HEK293 (cell line): Measurements from ENCODE around the gene SYNJ2.

Source experiments
- BCL11A ChIP-seq: fragments of 450-650 bp; formaldehyde crosslinking; IDR thresholded peaks from 2 replicates; pipeline ENCODE4 v1.5.1; 2016; ENCODE audit warnings: low read depth, missing biosample characterization, missing genetic modification characterization
- FEZF1 ChIP-seq: fragments of 450-650 bp; formaldehyde crosslinking; IDR thresholded peaks from 2 replicates; pipeline ENCODE4 v1.5.1; 2016; ENCODE audit warnings: missing biosample characterization, missing genetic modification characterization
- GFI1B ChIP-seq: fragments of 450-650 bp; formaldehyde crosslinking; IDR thresholded peaks from 2 replicates; pipeline ENCODE4 v1.5.1; 2016; ENCODE audit warnings: missing biosample characterization, missing genetic modification characterization
- IKZF3 ChIP-seq: fragments of 450-650 bp; IDR thresholded peaks from 2 replicates; pipeline ENCODE4 v1.5.0; 2018; ENCODE audit warnings: missing biosample characterization, mild to moderate bottlenecking, missing genetic modification characterization, moderate library complexity
- KLF1 ChIP-seq: fragments of 450-650 bp; formaldehyde crosslinking; IDR thresholded peaks from 2 replicates; pipeline ENCODE4 v1.5.1; 2016; ENCODE audit warnings: missing biosample characterization, missing genetic modification characterization
- PRDM1 ChIP-seq: fragments of 450-650 bp; formaldehyde crosslinking; IDR thresholded peaks from 2 replicates; pipeline ENCODE4; 2016; ENCODE audit warnings: missing biosample characterization, missing genetic modification characterization
- ZBTB20 ChIP-seq: fragments of 450-650 bp; formaldehyde crosslinking; IDR thresholded peaks from 2 replicates; pipeline ENCODE4 v1.5.1; 2016; ENCODE audit warnings: missing biosample characterization, missing genetic modification characterization
- ZBTB21 ChIP-seq: fragments of 450-650 bp; formaldehyde crosslinking; IDR thresholded peaks from 2 replicates; pipeline ENCODE4 v1.5.1; 2017; ENCODE audit warnings: missing biosample characterization, missing genetic modification characterization
- ZIC2 ChIP-seq: fragments of 450-650 bp; formaldehyde crosslinking; IDR thresholded peaks from 2 replicates; pipeline ENCODE4 v1.5.1; 2016; ENCODE audit warnings: missing biosample characterization, missing genetic modification characterization
- ZNF174 ChIP-seq: fragments of 450-650 bp; formaldehyde crosslinking; IDR thresholded peaks from 2 replicates; pipeline ENCODE4 v1.5.0; 2017; ENCODE audit warnings: missing biosample characterization, mild to moderate bottlenecking, missing genetic modification characterization
- ZNF23 ChIP-seq: fragments of 450-650 bp; formaldehyde crosslinking; IDR thresholded peaks from 2 replicates; pipeline ENCODE4 v1.5.1; 2016; ENCODE audit warnings: missing biosample characterization, missing genetic modification characterization, borderline replicate concordance
- ZNF248 ChIP-seq: fragments of 450-650 bp; formaldehyde crosslinking; IDR thresholded peaks from 2 replicates; pipeline ENCODE4 v1.5.1; 2017; ENCODE audit warnings: missing biosample characterization, missing genetic modification characterization
- ZNF37A ChIP-seq: fragments of 450-650 bp; IDR thresholded peaks from 2 replicates; pipeline ENCODE4 v1.5.1; 2018; ENCODE audit warnings: missing biosample characterization, missing genetic modification characterization
- ZNF549 ChIP-seq: fragments of 450-650 bp; IDR thresholded peaks from 2 replicates; pipeline ENCODE4 v1.5.1; 2018; ENCODE audit warnings: missing biosample characterization, missing genetic modification characterization, mild to moderate bottlenecking, inconsistent platforms, moderate library complexity
- ZNF555 ChIP-seq: fragments of 450-650 bp; formaldehyde crosslinking; conservative IDR thresholded peaks from 2 replicates; pipeline ENCODE4 v1.5.1; 2017; ENCODE audit warnings: missing biosample characterization, mild to moderate bottlenecking, missing genetic modification characterization, inconsistent platforms
- ZNF561 ChIP-seq: fragments of 450-650 bp; IDR thresholded peaks from 2 replicates; pipeline ENCODE4 v1.5.1; 2018; ENCODE audit warnings: missing biosample characterization, missing genetic modification characterization, borderline replicate concordance
- ZNF624 ChIP-seq: fragments of 450-650 bp; formaldehyde crosslinking; IDR thresholded peaks from 2 replicates; pipeline ENCODE4 v1.5.1; 2017; ENCODE audit warnings: missing biosample characterization, missing genetic modification characterization
- ZNF677 ChIP-seq: fragments of 450-650 bp; IDR thresholded peaks from 2 replicates; pipeline ENCODE4 v1.5.0; 2018; ENCODE audit warnings: missing biosample characterization, mild to moderate bottlenecking, missing genetic modification characterization, moderate library complexity
- ZNF791 ChIP-seq: fragments of 450-650 bp; formaldehyde crosslinking; IDR thresholded peaks from 2 replicates; pipeline ENCODE4 v1.5.1; 2016; ENCODE audit warnings: missing biosample characterization, missing genetic modification characterization
- TF ChIP-seq, protein P1 (sequence below): fragments of 450-650 bp; formaldehyde crosslinking; IDR thresholded peaks from 2 replicates; pipeline ENCODE4 v1.5.1; 2017; ENCODE audit warnings: missing biosample characterization, missing genetic modification characterization
- TF ChIP-seq, protein P2 (sequence below): fragments of 450-650 bp; formaldehyde crosslinking; IDR thresholded peaks from 2 replicates; pipeline ENCODE4 v1.5.1; 2016; ENCODE audit warnings: missing biosample characterization, missing genetic modification characterization
- TF ChIP-seq, protein P3 (sequence below): fragments of 450-650 bp; formaldehyde crosslinking; IDR thresholded peaks from 2 replicates; pipeline ENCODE4 v1.5.1; 2016; ENCODE audit warnings: missing biosample characterization, missing genetic modification characterization
- TF ChIP-seq, protein P4 (sequence below): fragments of 450-650 bp; formaldehyde crosslinking; IDR thresholded peaks from 2 replicates; pipeline ENCODE4 v1.5.1; 2017; ENCODE audit warnings: missing biosample characterization, mild to moderate bottlenecking, missing genetic modification characterization, moderate library complexity
- TF ChIP-seq, protein P5 (sequence below): fragments of 450-650 bp; formaldehyde crosslinking; IDR thresholded peaks from 2 replicates; pipeline ENCODE4 v1.5.1; 2016; ENCODE audit warnings: missing biosample characterization, missing genetic modification characterization, borderline replicate concordance
- TF ChIP-seq, protein P6 (sequence below): fragments of 450-650 bp; formaldehyde crosslinking; IDR thresholded peaks from 2 replicates; pipeline ENCODE4 v1.5.1; 2016; ENCODE audit warnings: missing biosample characterization, missing genetic modification characterization
- TF ChIP-seq, protein P7 (sequence below): fragments of 450-650 bp; formaldehyde crosslinking; IDR thresholded peaks from 2 replicates; pipeline ENCODE4 v1.5.1; 2017; ENCODE audit warnings: missing biosample characterization, missing genetic modification characterization

Gene SYNJ2

DNA sequence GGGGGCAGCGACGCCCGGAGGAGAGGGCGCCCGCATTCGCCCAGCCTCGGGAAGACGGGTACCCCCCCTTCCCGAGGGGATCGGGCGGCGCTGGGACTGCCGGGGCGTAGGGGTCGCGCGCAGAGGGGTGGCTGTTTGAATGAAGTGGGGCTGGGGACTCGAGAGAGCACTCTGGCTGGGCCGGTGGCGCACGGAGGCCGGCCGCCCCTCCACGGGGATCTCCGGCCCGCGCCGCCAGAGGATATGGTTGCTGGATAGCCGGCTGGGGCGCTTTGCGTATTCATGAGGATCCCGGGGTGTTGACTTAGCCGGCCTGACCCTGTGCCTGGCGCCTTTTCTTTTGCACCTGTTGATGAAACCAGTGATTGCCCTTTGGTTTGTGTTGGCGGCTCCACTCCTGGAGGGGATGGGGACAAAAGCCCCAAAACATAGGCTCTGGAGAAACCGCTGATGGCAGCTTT lies 469 bp downstream of the SYNJ2 start (continued):
- TF ChIP-seq, protein P1, sequence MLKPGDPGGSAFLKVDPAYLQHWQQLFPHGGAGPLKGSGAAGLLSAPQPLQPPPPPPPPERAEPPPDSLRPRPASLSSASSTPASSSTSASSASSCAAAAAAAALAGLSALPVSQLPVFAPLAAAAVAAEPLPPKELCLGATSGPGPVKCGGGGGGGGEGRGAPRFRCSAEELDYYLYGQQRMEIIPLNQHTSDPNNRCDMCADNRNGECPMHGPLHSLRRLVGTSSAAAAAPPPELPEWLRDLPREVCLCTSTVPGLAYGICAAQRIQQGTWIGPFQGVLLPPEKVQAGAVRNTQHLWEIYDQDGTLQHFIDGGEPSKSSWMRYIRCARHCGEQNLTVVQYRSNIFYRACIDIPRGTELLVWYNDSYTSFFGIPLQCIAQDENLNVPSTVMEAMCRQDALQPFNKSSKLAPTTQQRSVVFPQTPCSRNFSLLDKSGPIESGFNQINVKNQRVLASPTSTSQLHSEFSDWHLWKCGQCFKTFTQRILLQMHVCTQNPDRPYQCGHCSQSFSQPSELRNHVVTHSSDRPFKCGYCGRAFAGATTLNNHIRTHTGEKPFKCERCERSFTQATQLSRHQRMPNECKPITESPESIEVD (tag by site-specific recombination) = no peak
- no peak for TF ChIP-seq BCL11A (tag by site-specific recombination)
- TF ChIP-seq ZBTB21 (tag by site-specific recombination) = no peak
- TF ChIP-seq ZNF791 (tag by site-specific recombination) = no peak
- no peak for TF ChIP-seq ZBTB20
- TF ChIP-seq, protein P2, sequence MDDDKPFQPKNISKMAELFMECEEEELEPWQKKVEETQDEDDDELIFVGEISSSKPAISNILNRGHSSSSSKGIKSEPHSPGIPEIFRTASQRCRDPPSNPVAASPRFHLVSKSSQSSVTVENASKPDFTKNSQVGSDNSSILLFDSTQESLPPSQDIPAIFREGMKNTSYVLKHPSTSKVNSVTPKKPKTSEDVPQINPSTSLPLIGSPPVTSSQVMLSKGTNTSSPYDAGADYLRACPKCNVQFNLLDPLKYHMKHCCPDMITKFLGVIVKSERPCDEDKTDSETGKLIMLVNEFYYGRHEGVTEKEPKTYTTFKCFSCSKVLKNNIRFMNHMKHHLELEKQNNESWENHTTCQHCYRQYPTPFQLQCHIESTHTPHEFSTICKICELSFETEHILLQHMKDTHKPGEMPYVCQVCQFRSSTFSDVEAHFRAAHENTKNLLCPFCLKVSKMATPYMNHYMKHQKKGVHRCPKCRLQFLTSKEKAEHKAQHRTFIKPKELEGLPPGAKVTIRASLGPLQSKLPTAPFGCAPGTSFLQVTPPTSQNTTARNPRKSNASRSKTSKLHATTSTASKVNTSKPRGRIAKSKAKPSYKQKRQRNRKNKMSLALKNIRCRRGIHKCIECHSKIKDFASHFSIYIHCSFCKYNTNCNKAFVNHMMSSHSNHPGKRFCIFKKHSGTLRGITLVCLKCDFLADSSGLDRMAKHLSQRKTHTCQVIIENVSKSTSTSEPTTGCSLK (tag by site-specific recombination) = no peak
- no peak for TF ChIP-seq ZNF549 (tag by site-specific recombination)
- TF ChIP-seq, protein P3, sequence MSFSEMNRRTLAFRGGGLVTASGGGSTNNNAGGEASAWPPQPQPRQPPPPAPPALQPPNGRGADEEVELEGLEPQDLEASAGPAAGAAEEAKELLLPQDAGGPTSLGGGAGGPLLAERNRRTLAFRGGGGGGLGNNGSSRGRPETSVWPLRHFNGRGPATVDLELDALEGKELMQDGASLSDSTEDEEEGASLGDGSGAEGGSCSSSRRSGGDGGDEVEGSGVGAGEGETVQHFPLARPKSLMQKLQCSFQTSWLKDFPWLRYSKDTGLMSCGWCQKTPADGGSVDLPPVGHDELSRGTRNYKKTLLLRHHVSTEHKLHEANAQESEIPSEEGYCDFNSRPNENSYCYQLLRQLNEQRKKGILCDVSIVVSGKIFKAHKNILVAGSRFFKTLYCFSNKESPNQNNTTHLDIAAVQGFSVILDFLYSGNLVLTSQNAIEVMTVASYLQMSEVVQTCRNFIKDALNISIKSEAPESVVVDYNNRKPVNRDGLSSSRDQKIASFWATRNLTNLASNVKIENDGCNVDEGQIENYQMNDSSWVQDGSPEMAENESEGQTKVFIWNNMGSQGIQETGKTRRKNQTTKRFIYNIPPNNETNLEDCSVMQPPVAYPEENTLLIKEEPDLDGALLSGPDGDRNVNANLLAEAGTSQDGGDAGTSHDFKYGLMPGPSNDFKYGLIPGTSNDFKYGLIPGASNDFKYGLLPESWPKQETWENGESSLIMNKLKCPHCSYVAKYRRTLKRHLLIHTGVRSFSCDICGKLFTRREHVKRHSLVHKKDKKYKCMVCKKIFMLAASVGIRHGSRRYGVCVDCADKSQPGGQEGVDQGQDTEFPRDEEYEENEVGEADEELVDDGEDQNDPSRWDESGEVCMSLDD (tag by site-specific recombination) = peak; percentile 39; the same call in 1 of the 2 replicates
- no peak for TF ChIP-seq ZNF624
- no peak for TF ChIP-seq ZNF561
- TF ChIP-seq ZNF555 = no peak
- TF ChIP-seq ZNF174 (tag by site-specific recombination) = no peak
- TF ChIP-seq IKZF3 = no peak
- TF ChIP-seq, protein P4, sequence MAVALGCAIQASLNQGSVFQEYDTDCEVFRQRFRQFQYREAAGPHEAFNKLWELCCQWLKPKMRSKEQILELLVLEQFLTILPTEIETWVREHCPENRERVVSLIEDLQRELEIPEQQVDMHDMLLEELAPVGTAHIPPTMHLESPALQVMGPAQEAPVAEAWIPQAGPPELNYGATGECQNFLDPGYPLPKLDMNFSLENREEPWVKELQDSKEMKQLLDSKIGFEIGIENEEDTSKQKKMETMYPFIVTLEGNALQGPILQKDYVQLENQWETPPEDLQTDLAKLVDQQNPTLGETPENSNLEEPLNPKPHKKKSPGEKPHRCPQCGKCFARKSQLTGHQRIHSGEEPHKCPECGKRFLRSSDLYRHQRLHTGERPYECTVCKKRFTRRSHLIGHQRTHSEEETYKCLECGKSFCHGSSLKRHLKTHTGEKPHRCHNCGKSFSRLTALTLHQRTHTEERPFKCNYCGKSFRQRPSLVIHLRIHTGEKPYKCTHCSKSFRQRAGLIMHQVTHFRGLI (tag by site-specific recombination) = 0 out of 2 replicates have a peak, but pooled peaks have one; percentile 22
- TF ChIP-seq, protein P5, sequence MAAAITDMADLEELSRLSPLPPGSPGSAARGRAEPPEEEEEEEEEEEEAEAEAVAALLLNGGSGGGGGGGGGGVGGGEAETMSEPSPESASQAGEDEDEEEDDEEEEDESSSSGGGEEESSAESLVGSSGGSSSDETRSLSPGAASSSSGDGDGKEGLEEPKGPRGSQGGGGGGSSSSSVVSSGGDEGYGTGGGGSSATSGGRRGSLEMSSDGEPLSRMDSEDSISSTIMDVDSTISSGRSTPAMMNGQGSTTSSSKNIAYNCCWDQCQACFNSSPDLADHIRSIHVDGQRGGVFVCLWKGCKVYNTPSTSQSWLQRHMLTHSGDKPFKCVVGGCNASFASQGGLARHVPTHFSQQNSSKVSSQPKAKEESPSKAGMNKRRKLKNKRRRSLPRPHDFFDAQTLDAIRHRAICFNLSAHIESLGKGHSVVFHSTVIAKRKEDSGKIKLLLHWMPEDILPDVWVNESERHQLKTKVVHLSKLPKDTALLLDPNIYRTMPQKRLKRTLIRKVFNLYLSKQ (tag by site-specific recombination) = no peak
- TF ChIP-seq ZNF677 = no peak
- TF ChIP-seq GFI1B (tag by site-specific recombination) = no peak
- TF ChIP-seq PRDM1 = no peak
- TF ChIP-seq, protein P6, sequence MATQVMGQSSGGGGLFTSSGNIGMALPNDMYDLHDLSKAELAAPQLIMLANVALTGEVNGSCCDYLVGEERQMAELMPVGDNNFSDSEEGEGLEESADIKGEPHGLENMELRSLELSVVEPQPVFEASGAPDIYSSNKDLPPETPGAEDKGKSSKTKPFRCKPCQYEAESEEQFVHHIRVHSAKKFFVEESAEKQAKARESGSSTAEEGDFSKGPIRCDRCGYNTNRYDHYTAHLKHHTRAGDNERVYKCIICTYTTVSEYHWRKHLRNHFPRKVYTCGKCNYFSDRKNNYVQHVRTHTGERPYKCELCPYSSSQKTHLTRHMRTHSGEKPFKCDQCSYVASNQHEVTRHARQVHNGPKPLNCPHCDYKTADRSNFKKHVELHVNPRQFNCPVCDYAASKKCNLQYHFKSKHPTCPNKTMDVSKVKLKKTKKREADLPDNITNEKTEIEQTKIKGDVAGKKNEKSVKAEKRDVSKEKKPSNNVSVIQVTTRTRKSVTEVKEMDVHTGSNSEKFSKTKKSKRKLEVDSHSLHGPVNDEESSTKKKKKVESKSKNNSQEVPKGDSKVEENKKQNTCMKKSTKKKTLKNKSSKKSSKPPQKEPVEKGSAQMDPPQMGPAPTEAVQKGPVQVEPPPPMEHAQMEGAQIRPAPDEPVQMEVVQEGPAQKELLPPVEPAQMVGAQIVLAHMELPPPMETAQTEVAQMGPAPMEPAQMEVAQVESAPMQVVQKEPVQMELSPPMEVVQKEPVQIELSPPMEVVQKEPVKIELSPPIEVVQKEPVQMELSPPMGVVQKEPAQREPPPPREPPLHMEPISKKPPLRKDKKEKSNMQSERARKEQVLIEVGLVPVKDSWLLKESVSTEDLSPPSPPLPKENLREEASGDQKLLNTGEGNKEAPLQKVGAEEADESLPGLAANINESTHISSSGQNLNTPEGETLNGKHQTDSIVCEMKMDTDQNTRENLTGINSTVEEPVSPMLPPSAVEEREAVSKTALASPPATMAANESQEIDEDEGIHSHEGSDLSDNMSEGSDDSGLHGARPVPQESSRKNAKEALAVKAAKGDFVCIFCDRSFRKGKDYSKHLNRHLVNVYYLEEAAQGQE (tag by site-specific recombination) = peak; percentile 74
- no peak for TF ChIP-seq KLF1 (tag by site-specific recombination)
- no peak for TF ChIP-seq ZNF37A (tag by site-specific recombination)
- TF ChIP-seq ZIC2 (tag by site-specific recombination) = peak; percentile 51
- TF ChIP-seq FEZF1 (tag by site-specific recombination) = no peak
- TF ChIP-seq, protein P7, sequence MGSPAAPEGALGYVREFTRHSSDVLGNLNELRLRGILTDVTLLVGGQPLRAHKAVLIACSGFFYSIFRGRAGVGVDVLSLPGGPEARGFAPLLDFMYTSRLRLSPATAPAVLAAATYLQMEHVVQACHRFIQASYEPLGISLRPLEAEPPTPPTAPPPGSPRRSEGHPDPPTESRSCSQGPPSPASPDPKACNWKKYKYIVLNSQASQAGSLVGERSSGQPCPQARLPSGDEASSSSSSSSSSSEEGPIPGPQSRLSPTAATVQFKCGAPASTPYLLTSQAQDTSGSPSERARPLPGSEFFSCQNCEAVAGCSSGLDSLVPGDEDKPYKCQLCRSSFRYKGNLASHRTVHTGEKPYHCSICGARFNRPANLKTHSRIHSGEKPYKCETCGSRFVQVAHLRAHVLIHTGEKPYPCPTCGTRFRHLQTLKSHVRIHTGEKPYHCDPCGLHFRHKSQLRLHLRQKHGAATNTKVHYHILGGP = no peak
- no peak for TF ChIP-seq ZNF248 (tag by site-specific recombination)
- no peak for TF ChIP-seq ZNF23
